ENCODE measurements around the gene CHRM4.

- TF ChIP-seq POLR2AphosphoS5 (IDR thresholded peaks at IDR 0.05; ENCODE audit: low read depth, low read length) (no peak), POLR2A (IDR thresholded peaks at IDR 0.05; ENCODE audit: low read depth, low read length) (no peak), POU2F2 (IDR thresholded peaks at IDR 0.05; ENCODE audit: low read depth, low read length) (no peak), TAF1 (IDR thresholded peaks at IDR 0.05; ENCODE audit: low read depth, low read length) (no peak), PAX5 (IDR thresholded peaks at IDR 0.05; ENCODE audit: insufficient read depth, low read length, severe bottlenecking) (no peak), SPI1 (IDR thresholded peaks at IDR 0.05; ENCODE audit: low read depth, low read length) (peak; percentile 74)
Observed at GRCh38 chr11:46345131-46345597, 46.4 kb downstream of the CHRM4 start.

Measured in GM12891 (cell line).